GM18873 (cell line): ENCODE data around the gene LRRTM4.
"Not testable (repeated sequence)": the region's sequence is repeated elsewhere in the genome, so short reads cannot be mapped to it uniquely, and the experiment has no call there.

Source experiments
- ATAC-seq: cut with Tn5 transposase; IDR thresholded peaks from one replicate; pipeline ENCODE4 v1.9.1; 2021; ENCODE audit warnings: mild to moderate bottlenecking, moderate library complexity, moderate number of reproducible peaks; ENCODE audit not compliant: unreplicated experiment, low FRiP score

LRRTM4 gene

DNA sequence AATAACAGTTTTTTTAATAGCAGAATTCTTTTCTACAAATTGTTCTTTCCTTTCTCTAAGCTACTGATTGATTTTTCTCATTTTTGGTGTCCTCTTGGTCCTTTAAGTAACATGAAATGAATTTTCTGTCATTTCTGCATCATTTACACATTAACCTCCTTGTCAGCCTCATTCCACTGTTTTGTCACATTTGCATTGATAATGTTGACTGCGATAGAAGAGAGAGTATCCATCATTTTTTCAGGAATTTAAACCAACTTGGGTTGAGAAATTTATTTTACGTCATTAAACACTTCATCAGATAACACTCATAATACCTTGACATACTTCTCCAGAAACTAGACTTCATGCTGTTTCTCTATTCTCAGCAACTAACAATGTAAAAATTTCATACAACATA, 422.2 kb downstream of the LRRTM4 start:
- ATAC-seq, result no peak

DNA sequence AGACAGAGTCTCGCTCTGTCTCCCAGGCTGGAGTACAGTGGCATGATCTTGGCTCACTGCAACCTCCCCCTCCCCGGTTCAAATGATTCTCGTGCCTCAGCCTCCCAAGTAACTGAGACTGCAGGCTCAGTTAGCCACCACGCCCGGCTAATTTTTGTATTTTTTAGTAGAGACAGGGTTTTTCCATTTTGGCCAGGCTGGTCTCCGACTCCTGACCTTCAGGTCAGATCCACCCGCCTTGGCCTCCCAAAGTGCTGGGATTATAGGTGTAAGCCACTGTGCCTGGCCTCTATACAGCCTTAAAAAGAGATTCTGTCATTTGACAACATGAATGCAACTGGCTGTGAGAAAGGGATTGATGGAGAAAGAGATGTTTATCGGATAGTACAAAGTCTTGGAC, 426.7 kb downstream of the LRRTM4 start:
- ATAC-seq, result not testable (repeated sequence)

DNA sequence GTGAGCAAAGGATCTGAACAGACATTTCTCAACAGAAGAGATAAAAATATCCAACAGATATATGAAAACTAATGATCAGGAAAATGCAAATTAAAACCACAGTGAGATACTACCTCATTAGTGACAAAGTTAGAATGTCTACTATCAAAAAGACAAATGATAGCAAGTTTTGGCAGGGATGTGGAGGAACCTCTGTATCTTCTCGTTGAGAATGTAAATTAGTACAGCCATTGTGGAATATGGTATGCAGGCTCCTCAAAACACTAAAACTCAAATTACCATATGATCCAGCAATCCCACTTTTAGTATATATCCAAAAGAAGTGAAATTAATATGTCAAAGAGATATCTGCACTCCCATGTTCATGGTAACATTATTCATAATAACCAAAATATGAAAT, 427.1 kb downstream of the LRRTM4 start:
- no peak for ATAC-seq

DNA sequence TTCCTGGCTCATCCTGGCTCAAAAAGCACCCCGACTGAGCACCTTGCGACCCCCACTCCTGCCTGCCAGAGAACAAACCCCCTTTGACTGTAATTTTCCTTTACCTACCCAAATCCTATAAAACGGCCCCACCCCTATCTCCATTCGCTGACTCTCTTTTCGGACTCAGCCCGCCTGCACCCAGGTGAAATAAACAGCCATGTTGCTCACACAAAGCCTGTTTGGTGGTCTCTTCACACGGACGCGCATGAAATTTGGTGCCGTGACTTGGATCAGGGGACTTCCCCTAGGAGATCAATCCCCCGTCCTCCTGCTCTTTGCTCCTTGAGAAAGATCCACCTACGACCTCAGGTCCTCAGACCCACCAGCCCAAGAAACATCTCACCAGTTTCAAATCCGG, 433.8 kb downstream of the LRRTM4 start:
- ATAC-seq, result not testable (repeated sequence)

DNA sequence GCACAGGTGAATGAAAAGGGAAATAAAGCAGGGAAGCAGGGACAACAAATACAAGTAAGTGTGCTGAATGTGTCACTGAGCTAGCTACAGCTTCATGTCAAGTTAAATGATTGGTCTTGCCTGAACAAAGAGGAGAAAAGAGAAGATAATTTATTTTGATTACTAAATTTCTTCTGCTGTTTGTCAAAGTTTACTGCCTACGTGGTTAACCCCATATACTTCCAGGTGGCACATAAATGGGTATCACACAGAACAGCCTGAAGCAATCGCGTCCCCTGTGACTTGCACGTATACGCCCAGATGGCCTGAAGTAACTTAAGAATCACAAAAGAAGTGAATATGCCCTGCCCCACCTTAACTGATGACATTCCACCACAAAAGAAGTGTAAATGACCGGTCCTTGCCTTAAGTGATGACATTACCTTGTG, 434.2 kb downstream of the LRRTM4 start:
- ATAC-seq, result no peak

DNA sequence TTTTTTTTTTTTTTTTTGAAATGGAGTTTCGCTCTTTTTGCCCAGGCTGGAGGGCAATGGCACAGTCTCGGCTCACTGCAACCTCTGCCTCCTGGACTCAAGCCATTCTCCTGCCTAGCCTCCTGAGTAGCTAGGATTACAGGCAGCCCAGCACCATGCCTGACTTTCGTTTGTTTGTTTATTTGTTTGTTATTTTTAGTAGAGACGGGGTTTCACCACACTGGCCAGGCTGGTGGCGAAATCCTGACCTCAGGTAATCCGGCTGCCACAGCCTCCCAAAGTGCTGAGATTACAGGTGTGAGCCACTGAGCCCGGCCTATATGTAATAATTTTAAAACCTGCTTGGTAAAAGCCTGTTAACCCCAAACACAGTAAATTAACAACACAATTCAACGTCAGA, 435.7 kb downstream of the LRRTM4 start:
- ATAC-seq, result no peak

DNA sequence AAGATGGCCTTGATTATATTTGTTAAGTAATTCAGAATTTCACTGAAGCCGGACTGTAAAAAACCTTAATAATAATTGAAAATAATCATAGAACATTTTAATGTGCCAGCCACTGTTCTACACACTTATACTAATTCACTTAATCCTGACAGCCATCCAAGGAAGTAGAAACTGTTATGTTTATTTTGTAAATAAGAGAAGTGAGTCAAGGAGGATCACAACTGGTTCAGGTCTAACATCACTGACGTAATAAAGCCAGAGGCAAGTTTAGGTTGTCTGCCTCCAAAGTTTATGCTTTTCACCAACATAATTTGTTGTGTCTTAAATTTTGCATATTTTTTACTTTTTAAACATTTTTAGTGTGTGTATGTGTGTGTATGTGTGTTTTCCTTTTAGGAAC, 436.1 kb downstream of the LRRTM4 start:
- ATAC-seq, result no peak

DNA sequence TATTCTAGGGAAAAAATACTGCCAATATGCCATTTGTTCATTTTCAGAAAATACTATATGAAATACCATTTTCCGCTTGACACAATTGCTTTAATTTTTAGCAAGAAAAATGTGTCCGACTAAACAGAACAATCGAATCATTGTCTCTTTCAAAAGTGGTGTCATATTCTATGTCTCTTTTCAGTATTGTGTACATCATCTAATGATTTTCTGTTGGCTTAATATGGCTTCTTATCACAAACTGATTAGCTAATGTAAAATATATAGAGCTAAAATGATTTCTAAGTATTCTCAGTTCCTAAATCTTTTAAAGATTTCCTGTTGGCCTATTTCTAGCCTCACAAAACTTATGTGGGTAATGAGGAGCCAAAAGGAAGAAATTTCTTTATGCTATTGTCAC, 436.6 kb downstream of the LRRTM4 start:
- no peak for ATAC-seq

DNA sequence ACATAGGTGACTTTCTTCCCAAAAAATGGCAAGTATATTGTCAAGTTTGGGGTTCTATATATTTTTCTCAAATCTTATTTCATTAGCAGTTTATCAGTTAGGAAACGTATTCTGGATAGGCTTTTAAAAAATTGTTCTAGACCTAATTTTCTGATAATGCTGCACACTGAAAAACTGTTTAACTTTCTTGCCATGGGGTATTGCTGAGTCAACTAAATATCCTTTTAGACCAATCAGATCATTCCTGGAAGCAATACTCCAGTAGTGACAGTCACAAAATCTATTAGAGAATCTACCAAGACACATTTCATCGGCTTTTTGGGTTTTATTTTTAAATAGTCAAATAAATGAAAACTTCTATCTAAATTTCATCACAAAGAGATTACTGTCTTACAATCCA, 440.6 kb downstream of the LRRTM4 start:
- ATAC-seq, result no peak

DNA sequence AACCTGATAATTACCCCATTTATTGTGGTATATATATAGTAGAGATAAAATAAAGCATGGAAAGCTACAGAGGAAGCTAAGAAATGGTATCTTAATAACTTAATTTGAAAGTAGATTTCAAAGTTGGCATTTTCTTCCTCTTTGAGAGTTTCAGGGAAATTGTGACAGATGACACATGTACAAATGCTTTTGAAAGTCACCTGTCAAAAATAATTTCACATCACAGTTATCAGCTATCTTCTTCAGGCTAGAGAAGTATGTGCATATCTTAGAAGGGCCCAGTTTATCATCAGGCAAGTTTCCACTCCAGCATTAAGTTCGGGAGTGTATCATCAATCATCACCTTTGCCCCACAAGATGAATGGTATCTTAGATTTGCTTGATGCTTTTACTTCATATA, 457.9 kb downstream of the LRRTM4 start:
- ATAC-seq, result no peak

DNA sequence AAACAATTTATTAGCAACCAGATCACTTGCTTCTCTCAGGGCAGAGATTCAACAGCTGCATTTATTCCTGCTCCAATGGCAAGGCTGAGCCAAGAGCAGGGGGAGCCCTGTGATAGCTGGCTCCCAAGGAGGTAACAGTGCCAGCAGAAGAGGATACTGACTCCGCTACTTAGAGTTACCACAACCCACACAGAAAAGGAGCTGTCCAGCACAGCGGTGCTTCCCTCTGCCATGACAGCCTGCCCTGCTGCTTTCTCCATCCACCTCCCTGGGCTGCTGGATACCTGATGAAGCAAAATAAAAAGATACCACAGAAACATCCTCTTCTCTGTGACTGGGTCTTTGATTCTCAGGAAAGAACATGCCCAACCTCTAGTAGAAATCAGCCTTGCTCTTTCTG, 467.2 kb downstream of the LRRTM4 start:
- ATAC-seq, result no peak

DNA sequence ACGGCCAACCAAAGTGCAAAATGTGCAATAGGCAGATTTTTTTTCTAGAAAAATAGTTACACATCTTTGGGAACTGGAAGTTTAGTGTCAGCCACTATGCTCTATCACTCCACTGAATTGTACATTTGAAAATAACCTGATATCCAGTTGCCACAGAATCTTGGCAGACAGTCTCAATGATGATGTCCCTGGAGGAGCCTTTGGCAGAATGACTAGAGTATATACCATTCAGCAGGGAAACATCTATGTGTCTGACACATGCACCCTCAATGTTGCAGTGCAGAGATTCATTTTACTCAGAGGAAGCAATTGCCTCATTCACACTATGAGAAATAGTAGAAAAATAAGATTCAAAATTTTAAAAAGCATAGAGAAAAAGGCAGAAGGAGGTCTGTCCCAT, 475.8 kb downstream of the LRRTM4 start:
- no peak for ATAC-seq

DNA sequence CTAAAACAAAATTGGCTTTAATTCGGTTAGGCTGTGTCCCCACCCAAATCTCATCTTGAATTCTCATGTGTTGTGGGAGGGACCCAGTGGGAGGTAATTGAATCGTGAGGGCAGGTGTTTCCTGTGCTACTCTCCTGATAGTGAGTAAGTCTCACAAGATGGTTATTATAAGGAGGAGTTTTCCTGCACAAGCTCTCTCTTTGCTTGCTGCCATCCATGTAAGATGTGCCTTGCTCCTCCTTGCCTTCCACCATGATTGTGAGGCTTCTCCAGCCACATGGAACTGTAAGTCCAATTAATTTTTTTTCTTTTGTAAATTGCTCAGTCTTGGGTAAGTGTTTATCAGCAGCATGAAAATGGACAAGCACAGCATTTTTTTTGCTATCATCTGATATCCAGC, 476.7 kb downstream of the LRRTM4 start:
- not testable (repeated sequence) for ATAC-seq

DNA sequence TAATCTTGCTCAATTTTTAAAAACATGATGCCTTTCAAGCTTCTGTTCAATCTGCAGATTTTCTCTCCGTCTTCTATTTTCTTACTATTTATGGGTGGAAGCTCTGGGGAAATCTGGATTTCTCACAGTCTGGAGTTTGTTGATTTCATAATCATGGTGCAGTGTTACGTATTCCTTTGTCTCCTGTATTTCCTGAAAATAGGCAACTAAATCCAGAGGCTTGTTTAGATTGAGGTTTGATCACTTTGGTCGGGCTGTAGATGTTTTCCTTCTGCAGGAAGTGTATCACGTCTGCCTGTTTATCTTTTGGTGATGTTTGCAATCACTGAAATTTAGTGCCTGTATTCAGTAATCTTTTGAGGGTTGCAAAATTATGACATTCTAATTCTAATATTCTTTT, 487.7 kb downstream of the LRRTM4 start:
- ATAC-seq, result no peak

DNA sequence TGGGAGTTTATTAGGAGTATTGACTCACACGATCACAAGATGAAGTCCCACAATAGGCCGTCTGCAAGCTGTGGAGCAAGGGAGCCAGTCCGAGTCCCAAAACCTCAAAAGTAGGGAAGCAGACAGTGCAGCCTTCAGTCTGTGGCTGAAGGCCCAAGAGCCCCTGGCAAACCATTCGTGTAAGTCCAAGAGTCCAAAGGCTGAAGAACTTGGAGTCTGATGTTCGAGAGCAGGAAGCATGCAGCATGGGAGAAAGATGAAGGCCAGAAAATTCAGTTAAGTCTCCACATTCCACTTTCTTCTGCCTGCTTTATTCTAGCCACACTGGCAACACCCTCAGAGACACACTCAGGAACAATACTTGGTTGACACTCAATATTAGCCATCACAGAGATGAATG, 492.9 kb downstream of the LRRTM4 start:
- ATAC-seq, result not testable (repeated sequence)

DNA sequence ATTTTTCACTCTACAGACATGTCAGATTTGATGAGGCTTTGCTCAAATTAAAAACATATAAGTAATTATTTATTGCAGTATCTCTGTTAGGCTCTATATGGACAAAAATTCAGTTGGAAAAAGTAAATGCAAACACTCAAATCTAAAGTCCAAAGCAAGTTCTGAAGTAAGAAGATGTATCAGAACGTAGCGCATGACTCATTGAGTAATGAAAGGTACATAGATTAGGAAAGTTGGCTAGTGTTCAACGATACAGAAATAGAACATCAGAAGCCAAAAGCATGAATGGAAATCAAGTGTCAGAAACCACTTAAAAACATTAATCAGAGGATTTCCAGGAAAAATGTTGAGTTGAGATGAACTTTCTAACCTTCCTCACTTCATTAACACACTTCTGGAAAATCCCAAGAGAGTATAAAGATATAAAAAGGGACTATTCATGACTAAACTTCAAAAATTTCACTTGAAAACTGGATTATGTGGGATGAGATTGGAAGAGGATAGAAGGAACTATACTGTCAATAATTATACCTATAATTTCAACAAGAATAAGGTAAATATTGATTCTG, 494.1 kb downstream of the LRRTM4 start:
- ATAC-seq, result no peak

DNA sequence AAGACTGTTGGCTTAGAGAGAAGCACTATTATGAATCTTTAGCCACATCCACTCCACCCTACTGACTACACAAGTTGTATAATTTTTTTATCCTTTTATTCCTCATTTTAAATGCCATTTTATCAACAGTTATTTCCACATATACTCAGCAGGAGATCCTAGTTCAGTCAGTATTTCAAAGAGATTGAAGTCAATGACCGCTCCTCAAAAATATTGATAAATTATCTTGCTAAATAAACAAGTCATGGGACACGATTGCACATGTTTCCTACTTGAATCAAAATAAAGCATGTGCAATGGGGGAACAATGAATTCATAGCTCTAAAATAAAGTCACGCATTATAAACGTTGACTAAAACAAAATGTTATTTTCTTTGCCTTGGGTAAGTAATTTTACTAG, 496.5 kb downstream of the LRRTM4 start:
- no peak for ATAC-seq

DNA sequence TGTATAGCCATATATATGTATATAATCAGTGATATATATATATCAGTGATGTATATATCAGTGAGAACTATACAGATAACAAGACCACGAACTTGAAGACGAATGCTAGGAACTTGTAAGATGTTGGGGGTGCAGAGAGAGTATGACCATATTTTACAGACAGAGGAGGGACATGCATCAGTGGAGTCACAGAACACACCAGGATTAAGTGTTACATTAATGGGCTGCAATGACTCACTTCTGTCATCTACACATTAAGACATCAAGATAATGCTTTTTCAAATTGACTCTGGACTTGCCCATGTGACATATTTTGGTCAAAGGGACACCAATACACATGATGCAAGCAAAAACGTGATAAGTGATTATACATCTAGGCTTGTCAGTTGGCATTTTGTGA, 501.0 kb downstream of the LRRTM4 start:
- ATAC-seq, result no peak

DNA sequence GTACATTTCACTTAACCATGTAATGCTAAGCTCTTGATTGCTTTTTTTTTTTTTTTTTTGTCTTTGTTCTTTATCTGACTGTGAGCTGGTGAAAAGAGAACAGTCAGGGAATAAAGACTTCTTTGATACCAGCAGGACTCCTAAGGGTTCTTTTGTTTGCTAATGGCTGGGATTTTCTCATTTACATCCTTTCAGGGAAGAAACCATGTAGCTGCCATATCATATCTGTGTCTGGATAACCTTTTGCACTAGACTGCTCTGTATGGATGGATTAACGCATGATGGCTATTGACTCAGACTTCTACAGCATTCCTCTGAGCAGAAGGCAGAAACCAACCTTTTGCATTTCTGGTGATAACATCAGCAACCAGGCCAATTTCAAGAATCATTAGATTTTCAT, 504.0 kb downstream of the LRRTM4 start:
- no peak for ATAC-seq

DNA sequence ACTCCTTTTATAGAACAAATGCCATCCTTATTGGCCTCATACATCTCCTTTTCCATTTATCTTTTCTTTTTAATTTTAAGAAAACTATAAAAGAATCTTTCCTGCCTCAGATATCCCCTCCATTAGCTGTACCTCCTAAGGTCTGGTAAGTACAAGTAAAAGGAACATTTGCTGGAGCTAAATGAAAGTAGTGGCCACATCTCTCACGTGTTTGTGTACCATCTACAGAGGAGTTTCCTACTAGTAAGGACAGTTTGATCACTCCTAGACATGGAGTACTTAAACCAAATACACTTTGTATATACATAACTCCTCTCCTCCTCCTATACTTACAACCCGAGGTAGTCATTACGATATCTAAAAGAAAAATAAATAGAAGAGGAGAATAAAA, 504.8 kb downstream of the LRRTM4 start:
- ATAC-seq, result no peak

DNA sequence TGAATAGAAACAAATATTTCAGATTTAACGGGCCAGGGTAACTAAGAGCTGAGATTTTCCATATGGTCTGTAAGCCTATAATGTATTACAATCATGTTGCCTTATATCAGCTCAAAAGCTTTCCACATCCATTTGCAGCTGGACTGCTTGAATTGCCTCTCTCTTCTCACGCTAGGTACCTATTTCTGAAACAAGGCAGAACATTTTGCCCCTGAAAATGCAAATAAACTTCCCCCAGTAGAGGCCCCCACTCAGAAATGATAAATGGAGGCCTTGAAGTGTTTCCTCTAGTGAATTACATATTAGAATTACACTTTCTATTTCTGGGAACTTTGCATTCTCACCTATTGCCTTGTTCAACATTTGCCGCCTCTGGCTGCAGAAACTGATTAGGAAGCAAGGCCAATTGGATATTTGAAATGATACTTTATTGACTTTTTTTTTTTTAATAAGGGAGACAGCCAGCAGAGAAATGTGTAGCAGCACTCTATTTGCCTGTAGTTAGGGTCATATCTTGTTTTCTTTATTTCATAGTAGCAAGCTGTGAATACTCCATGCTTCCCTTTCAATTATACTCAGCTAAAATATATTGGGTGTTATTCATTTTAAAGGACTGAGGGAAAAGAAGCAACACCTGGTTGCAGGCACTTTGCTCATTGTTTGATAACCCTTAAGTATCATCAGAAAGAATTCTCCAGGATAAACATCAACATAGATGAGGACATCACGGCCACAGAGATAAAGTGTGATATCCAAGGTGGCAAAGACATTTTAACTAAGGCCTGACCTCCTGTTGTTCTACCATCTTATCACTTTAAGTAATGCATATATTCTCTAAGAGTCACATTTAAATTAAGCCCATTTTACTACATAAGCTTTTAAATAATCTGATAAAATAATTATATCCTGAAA, 505.5 kb downstream of the LRRTM4 start:
- no peak for ATAC-seq

DNA sequence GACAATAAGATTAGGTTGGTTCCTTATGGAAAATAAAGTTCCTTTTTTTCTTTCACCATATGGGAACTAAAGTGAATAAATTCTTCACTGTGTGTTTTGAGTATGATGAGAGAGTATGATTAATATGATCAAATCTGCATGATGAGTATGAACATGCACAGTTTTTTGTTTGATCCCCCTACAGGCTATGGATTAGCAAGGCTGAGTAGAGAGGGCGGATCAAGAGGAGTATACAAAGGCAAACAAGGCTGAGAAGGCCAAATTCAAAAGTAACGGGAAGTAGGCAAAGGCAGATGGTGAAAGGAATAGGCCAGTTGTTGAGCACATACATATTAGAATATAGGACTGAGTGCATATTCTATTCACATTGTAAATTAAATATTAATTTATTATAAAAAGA, 508.2 kb downstream of the LRRTM4 start:
- ATAC-seq, result no peak
